ENCODE data around the gene ADNP.
A peak's percentile ranks its signal among the peaks of the same experiment; 100 is the strongest.

ADNP gene

DNA sequence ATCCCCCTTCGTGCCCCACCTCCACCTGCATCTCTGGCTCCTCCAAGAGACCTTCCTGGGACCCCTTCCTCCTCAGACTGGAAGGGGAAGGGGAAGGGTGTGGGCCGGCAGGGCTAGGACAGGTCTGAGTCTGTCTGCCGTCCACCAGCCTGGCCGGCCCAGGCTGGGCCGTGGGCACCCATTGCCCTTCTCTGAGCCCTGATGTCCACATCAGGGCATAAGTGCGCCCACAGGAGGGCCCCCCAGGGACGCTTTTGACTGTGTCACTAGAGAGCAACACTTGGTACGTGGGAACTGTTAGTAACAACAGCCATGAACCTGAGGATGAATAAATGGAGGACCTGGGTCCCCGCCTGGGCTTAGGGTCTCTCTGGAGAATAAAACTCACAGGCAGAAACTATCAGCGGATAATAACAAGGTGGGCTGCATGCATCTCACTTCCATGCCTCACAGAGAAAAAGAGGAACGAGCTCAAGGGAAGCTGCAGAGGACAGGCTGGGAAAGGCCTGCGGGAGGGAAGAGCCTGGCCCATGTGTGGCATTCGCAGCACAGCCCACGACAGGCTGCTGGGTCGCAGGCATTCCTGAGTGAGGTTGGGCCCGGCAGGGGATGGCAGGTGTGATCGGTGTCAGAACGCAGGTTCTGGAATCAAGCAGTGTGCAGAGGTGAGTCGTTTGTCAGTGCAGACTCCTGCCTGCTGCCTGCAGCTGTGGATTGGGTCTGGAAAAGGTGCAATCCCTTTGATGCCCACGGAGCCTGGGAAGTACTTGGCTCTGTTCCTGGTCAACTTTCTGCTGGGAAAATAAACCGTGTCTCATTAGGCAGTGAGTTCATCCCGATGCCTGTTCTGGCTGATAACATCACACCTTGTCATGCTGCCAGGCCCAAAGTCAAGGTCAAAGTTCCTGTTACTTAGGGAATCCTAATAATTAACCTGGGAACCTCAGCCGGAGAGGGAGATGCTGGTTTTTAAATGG is 75.5 kb downstream of the ADNP start:
- DNase-seq (ENCODE audit: insufficient read length, low spot score) (no peak), FAIRE-seq (peak; percentile 67)

GRCh38 chr20:50854506-50855249 is 76.6 kb downstream of the ADNP start:
- DNase-seq (ENCODE audit: insufficient read length, low spot score) (no peak), FAIRE-seq (peak; percentile 55)

DNA sequence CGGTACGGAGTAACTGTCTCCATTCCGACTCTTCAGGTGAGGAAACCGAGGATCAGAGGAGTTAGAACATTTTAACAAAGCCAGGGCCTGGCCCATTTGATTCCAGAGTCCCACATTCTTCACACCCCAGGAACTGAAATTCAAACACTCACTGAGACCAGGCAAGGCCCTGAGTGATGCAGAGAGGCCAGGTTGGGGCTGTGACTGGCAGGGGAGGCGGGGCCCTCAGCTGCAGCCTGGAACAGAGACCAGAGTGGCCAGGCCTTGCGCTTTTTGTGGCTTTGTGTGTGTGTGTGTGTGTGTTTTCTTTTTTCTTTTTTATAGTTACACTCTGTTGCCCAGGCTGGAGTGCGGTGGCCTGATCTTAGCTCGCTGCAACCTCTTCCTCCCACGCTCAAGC is 79.2 kb downstream of the ADNP start:
- FAIRE-seq (no peak), DNase-seq (ENCODE audit: insufficient read length, low spot score) (no peak)

DNA sequence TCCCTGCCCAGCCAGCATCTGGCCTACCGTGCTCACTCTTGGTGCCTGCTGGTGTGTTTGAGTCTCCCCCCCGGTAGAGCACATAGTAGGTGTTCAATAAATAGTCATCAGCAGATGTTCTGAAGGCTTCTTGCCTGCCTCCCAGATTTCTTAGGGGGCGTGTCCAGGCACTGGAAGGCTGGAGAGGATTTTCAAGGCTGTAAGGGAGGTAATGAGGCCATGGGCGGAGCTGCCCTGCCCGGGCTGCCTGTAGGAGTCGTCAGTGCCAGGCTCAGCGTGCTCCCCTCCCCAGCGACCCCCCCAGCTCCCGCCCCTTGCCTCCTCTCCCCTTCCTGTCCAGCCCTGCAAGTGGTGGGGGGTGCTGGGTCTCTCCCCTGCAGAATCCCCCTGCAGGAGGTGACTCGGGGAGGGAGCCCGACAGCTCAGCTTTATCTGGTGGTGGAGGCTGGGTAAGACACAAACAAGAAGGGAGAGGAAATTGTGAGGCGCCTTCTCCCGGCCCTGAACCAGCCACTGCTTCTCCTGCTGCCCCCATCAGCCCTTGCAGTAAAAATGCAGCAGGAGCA is 80.4 kb downstream of the ADNP start:
- FAIRE-seq (peak; percentile 59), DNase-seq (ENCODE audit: insufficient read length, low spot score) (no peak)

DNA sequence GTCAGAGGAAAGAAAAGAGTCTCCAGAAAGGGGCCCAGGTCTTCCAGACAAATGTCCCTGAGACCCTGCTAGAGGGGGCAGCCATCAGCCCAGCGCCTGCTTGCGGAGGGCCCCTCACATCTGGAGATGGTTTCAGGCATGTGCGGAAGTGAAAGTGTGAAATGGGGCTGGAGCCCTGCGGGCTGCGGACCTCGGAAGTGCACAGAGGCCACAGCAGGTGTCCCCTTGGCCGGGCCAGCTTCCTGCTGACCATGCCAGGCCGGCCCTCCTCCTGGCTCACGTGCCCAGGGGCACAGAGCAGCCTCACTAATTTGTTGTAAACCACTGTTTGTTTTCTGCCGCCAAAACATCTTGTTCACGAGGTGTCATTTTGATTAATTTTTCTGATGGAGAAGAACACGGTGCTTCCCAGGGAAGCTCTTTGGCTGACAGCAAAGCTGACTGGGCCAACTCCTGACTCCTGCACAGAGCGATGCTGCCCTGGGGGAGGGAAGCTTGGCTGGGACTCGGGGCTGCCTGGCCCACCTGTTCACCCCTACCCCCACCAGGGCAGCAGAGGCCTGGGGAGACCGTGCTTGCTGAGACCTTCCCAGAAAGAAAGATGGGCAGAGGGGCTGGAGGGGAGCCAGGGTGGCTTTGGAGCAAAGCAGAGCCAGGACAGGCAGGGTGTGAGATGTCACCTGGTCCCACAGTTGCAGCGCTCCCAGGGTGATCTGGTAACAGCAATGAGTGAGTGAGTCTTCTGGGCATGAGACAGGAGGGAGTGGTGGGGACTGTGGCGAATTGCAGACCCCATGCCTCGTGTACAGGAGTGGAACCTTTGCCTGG is 82.2 kb downstream of the ADNP start:
- no peak for FAIRE-seq
- DNase-seq (ENCODE audit: insufficient read length, low spot score), result no peak

GRCh38 chr20:50848341-50848808 is 82.9 kb downstream of the ADNP start:
- DNase-seq (ENCODE audit: insufficient read length, low spot score) (no peak), FAIRE-seq (no peak)

DNA sequence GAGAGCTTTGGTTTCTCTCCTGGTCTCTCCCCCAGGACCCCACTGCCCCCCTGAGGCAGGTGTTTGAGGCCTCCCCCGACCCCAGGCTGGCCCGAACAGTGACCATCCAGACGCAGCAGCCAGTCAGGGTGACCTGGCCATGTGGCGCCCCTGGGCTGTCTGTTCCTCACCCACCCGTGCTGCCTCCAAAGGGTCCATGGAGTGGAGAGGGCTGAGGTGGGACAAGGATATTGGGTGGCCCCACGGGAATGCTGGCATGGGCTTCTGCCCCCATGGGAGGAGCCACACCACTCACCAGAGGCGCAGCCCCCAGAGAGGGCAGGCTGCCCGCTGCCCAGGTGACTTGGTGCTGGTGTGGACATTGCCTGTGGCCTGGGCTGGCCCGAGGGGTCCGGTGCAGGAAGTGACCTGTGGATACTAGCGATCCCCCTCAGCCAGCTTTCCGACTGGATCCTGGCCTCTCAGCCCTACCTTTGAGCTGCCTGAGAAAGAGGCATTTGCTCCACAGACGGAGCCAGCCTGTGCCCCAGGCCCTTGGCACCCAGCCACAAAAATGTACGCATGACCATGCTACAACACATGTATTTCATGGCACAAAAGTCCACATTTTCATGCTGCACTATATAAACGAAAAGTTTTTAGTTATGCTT is 85.5 kb downstream of the ADNP start:
- FAIRE-seq, result peak; percentile 13
- no peak for DNase-seq (ENCODE audit: insufficient read length, low spot score)

GRCh38 chr20:50844430-50845100 is 86.7 kb downstream of the ADNP start:
- peak; percentile 97 for DNase-seq (ENCODE audit: insufficient read length, low spot score)

GRCh38 chr20:50843331-50844276 is 87.6 kb downstream of the ADNP start:
- DNase-seq (ENCODE audit: insufficient read length, low spot score) (no peak), FAIRE-seq (no peak)

More at GRCh38 chr20:50844430-50845100, 86.7 kb downstream of the ADNP start:
- FAIRE-seq, result peak; percentile 79

- DNase-seq (ENCODE audit: insufficient read length, low spot score) (no peak), FAIRE-seq (no peak)
Observed at GRCh38 chr20:50842821-50843220, 88.4 kb downstream of the ADNP start.

Data from HTR-8/SVneo (cell line).